ENCODE data around the gene CCDC51. TPM values are rescaled to one million over a fixed set of nuclear protein-coding genes. Genes with fewer than 3 reads are reported as not detected.

CCDC51 gene
- total and polyA plus RNA-seq, 2 of the 13 experiments (the other 11 are each of a cell fraction or from before 2014, with no cell fraction given) = 18.1 to 29.4 TPM

DNA sequence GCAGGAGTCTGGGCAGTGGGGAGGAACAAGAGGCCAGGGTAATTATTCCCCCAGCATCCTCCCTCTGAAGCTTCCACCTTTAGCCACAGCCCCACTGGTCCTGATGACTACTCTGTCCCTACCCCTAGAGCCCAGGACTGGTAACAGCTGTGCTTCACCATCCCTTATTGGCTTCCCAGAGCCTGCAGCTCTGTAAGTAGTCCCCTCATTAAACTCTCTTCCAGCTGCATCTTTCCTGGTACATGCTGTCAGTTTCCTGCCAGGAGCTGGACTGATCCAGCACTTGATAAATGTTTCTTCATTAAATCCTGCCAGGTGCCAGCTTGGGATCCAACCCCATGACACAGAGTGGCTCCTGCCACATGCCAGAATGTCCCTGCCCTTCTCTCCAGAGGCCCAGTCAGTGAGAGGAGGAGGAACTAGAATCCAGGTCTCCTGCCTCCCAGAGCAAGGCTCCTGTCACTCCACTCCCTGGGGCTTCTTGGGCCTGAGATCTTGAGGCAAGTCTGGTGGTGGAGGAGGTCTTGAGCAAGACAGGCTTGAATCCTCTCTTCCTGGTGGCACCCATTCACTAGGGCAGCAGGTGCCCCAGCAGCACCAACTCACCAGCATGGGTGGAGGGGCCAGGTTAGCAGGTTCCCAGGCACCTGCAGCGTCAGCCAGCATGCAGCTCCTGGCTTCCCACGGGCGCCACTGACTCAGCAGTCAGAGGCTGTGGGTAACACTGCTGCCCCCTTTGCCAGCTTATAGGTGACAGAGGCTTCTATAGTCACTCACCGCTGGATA lies 40.3 kb downstream of the CCDC51 start (continued):
- no peak for TF ChIP-seq ZNF407 (CRISPR knock-in tag; IDR thresholded peaks at IDR 0.05; ENCODE audit: not compliant biosample characterization)
- TF ChIP-seq AKAP8 (CRISPR knock-in tag; IDR thresholded peaks at IDR 0.05) = peak; percentile 43; the same call in 1 of the 2 replicates
- no peak for TF ChIP-seq HNF4A (CRISPR knock-in tag; IDR thresholded peaks at IDR 0.05)
- peak; percentile 61; the same call in 1 of the 2 replicates for TF ChIP-seq PAF1 (CRISPR knock-in tag; IDR thresholded peaks at IDR 0.05)
- no peak for TF ChIP-seq ZNF12 (CRISPR knock-in tag; IDR thresholded peaks at IDR 0.05)
- no peak for TF ChIP-seq ZNF841 (CRISPR knock-in tag; IDR thresholded peaks at IDR 0.05; ENCODE audit: borderline replicate concordance)
- no peak for TF ChIP-seq ATF1 (CRISPR knock-in tag; IDR thresholded peaks at IDR 0.05)
- no peak for TF ChIP-seq SMARCC2 (IDR thresholded peaks at IDR 0.05)
- TF ChIP-seq ZNF572 (CRISPR knock-in tag; IDR thresholded peaks at IDR 0.05) = no peak
- TF ChIP-seq MED8 (CRISPR knock-in tag; IDR thresholded peaks at IDR 0.05; ENCODE audit: insufficient replicate concordance) = no peak
- no peak for TF ChIP-seq DMTF1 (CRISPR knock-in tag; IDR thresholded peaks at IDR 0.05)
- no peak for TF ChIP-seq ZMAT3 (CRISPR knock-in tag; conservative IDR thresholded peaks at IDR 0.05)
- TF ChIP-seq ZNF333 (CRISPR knock-in tag; IDR thresholded peaks at IDR 0.05; ENCODE audit: borderline replicate concordance) = no peak
- TF ChIP-seq STAG1 (CRISPR knock-in tag; IDR thresholded peaks at IDR 0.05) = no peak
- TF ChIP-seq CBX1 (IDR thresholded peaks at IDR 0.05; ENCODE audit: low read depth) = no peak
- TF ChIP-seq ONECUT2 (CRISPR knock-in tag; IDR thresholded peaks at IDR 0.05) = no peak

Data from HepG2 (cell line).